Islet of Langerhans (tissue), 1 donor: ENCODE results near the gene NPIPB6.
"Not testable (repeated sequence)": the region's sequence is repeated elsewhere in the genome, so short reads cannot be mapped to it uniquely, and the experiment has no call there.

Experiments used
- FAIRE-seq: peaks from one replicate; lab custom pipeline; 2011; peaks lifted over from hg19 to GRCh38; lab: Jason Lieb, UNC

The NPIPB6 gene

DNA sequence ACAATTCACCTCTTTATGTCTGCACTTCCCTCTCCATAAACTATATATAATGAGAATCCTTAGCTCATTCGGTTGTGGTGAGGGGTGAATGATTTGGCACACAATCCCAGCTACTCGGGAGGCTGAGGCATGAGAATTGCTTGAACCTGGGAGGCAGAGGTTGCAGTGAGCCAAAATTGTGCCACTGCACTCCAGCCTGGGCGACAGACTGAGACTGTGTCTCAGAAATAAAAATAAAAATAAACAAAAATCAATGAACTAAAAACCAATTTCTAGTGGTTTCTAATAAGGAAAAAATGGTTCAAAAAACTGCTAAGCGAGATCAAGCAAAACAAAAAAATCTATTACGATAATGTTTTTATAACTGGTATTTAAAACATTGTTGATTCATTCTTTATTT is at the start of gene NPIPB6:
Gene NPIPB6, minus strand, starts transcription at position 101 of the 400 bp plus-strand sequence. CDS start 686 bp downstream, outside the sequence.
- not testable (repeated sequence) for FAIRE-seq

DNA sequence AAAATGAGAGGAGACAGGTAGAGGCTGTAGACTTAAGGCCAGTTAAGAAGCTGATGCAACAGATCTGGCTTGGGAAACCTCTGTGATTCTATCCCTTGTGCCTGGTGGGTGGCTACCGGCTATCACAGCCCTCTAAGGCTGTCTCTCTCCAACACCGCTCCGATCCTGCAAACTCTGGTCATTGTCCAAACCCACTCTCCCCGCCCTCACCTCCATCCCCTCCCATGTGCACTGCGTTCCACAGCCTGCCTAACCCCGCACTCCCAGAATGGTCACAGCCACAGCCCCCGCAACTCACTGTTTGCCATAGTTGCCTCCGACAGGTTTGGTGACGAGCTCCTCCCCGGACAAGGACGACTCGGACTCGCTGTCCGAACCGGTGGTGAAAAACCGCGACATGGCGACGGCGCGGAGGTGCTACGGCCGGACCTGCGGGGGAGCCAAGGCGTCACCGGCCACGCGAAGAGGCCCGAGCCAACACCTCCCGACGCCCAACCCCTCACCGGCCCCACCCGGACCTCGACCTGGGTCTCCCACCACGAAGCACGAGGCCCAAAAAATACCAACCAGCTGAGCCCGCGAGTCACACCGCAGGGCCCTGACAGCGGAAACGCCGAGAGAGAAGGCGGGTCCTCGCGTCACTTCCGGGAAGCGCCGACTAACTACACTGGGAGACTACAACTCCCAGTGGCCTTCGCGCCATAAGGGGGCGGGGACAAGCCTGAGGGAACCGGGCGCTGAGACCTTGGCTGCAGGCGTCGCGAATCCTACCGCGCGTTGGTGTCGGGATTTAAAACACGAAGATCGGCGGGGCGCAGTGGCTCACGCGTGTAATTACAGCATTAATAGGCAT is 40.1 kb upstream of the NPIPB6 start, which contains the start of gene EIF3CL:
Gene EIF3CL, minus strand, starts transcription at position 622 of the 853 bp plus-strand sequence. Its CDS starts 223 bp downstream, at position 399.
- FAIRE-seq = not testable (repeated sequence)

DNA sequence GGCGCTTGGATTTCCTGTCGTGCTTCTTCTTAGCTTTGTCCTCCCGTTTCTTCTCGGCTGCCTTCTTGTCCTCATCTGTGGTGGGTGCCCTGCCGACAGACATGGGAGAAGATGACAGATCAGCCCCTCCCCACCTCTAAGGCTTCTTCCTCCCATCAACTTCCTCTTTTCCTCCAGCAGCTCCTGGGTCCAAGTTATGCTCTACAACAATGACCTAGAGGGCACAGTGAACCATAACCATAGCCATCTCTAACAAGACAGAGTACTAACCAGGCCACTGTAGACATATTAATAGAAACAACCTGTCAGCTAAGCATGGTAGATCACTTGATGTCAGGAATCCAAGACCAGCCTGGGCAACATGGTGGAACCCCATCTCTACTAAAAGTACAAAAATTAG is 28.7 kb upstream of the NPIPB6 start:
- not testable (repeated sequence) for FAIRE-seq

DNA sequence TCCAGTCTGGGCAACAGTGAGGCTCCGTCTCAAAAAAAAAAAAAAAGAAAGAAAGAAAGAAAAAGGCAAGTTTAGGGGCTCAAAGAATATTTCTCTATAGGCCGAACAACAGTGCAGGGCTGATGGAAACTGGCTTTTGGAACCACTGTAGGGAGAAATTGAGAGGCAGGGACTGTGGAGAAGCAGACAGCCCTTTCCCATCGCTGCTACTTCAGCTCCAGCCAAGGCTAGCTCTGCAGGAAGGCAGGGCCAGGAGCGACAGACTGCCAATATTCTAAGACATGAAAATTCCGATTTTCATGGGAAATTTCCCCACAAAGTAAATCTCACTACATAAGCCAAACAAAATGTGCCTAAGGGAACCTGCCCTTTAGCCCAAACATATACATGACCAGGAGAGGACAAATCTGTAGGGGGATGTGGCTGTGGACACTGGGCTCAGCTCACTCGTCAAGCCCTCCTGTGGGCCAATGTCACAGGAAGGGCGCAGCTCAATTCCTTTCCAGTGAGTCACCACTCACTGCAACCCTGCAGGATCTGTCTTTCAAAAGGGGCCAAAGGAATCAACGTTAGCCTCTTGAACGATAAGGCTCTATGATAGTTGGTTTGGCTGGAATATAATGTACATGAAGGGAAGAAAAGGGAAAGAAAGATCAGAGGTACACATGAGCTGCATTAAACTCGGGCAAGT is 19.0 kb upstream of the NPIPB6 start:
- FAIRE-seq = not testable (repeated sequence)

DNA sequence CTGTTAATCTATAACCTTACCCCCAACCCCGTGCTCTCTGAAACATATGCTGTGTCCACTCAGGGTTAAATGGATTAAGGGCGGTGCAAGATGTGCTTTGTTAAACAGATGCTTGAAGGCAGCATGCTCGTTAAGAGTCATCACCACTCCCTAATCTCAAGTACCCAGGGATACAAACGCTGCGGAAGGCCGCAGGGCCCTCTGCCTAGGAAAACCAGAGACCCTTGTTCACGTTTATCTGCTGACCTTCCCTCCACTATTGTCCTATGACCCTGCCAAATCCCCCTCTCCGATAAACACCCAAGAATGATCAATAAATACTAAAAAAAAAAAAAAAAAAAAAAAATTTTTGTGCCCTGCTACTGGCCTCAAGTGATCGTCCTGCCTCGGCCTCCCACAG is 14.5 kb upstream of the NPIPB6 start:
- not testable (repeated sequence) for FAIRE-seq

DNA sequence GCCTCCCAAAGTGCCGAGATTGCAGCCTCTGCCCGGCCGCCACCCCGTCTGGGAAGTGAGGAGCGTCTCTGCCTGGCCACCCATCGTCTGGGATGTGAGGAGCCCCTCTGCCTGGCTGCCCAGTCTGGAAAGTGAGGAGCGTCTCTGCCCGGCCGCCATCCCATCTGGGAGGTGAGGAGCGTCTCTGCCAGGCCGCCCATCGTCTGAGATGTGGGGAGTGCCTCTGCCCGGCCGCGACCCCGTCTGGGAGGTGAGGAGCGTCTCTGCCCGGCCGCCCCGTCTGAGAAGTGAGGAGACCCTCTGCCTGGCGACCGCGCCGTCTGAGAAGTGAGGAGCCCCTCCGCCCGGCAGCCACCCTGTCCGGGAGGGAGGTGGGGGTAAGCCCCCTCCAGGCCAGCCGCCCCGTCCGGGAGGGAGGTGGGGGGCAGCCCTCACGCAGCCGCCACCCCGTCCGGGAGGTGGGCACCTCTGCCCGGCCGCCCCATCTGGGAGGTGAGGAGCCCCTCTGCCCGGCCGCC is 13.9 kb upstream of the NPIPB6 start:
- FAIRE-seq = not testable (repeated sequence)

DNA sequence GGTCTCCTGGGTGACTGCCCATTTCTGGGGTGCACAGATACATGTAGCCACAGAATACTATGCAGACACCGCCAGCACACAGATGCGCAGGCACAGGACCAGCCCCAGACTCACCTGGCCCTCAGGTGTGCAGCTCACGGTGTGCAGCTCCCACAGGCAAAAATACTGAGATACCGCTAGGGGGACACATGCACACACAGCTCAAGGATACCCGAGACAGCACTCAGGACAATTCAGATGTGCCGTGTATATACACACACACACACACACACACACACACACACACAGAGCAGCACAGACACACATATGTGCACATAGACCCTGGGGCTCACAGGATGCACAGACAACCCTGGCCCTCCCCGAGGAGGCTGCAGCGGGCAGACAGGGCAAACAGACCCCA is 11.8 kb upstream of the NPIPB6 start:
- FAIRE-seq = not testable (repeated sequence)

DNA sequence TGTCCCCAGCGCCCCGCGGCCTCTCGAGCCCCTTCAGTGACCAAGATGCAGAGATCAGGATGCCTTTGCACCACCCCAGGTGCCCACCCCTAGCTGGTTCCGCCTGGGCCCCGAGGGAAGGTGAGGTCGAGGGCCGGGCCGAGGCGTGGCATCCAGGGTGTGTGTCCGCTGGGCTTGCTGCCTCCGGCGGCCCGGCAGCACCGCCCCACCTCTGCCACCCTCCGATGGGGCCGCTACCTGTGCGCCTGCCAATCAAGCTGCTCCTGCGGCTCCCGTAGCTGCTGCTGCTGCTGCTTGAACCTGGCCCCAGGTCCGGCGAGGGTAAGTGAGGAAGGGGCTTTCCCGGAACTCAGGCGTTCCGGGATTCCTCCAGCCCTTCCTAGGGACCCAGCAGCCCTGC is 11.0 kb upstream of the NPIPB6 start:
- FAIRE-seq = not testable (repeated sequence)

DNA sequence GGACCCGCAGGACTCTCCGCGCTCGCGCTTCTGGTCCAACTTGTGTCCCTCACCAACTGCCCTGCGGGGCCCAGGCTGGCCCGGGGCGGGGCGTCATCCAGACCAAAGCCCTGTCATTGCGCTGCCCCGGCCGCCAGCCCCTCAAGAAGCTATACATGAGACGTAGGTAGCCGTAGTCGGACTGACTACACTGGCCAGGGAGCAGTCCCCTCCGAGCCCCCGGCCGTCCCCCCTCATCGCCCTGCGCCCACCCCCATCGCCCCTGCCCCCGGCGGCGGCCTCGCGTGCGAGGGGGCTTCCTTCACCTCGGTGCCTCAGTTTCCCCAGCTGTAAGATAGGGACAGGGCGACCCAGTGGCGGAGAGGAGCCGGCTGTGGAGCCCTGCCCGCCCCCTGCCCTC is 4.6 kb upstream of the NPIPB6 start:
- not testable (repeated sequence) for FAIRE-seq

DNA sequence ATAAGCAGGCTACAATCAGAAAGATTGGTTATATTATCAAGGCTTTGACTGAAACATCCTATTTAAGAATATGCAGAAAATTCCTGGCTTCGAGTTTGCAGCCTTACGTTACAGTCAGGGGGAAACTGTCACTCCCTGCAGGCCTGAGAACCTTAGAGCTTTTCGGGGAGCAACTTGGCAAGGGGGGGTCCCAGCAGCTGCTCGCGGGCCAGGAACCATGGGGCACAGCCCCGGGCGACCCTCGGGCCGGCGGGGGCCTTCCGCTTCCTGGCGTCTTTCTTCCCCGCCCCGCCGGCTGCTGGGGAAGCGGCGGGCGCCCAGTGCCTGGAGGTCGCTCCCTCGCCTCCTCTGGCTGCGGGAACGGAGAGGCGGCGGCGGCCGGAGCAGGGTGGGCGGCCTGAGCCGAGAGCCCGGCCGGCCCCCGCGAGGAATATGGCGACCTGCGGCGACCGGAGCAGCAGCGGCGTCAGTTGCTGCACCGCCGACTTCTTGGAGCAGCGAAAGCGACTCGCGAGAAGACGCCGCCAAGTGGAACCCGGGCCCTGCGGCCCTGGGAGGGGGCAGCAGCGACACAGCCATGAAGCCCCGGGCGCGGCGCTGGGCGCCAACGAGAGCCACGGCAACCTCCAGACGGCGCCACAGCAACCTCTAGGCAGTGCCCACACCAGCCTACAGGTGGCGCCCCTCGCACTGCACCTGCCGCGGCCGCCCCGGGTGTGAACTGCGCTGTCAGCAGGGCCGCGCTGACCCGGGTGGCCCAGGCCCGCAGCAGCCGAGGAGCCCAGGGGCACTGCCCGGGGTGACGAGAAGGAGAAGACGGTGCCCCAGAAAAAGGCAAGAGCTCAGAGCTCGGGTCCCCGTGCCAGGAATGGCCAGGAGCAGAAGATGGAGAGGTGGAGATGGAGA is 1.2 kb upstream of the NPIPB6 start:
- not testable (repeated sequence) for FAIRE-seq

DNA sequence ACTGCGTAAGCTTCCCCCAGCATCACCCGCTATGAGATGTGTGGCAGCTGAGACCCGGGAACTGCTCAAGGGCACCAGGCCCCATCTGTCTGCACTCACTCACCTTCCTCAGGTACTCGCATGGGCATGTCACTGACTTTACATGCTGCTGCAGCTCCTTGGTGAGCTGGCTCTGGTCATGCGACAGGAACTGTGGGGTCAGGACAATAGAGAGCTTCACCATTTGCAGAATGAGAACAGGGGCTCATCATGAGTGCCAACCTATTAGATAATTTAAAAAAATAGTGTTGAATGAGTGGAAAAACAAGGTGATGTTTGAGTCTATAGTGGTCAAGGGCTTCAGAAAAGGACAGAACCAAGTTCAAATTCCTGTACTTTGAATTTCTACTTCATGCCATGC is 708 bp downstream of the NPIPB6 start:
- not testable (repeated sequence) for FAIRE-seq

DNA sequence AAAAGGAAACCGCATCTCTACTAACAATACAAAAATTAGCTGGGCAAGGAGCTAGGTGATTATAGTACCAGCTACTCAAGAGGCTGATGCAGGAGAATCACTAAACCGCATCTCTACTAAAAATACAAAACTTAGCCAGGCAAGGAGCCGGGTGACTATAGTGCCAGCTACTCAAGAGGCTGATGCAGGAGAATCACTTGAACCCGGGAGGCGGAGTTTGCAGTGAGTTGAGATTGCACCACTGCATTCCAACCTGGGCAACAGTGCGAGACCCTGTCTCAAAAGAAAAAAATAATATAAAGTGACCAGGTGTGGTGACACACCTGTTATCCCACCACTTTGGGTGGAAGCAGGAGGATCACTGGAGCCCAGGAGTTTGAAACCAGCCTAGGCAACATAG is 25.1 kb downstream of the NPIPB6 start:
- not testable (repeated sequence) for FAIRE-seq

DNA sequence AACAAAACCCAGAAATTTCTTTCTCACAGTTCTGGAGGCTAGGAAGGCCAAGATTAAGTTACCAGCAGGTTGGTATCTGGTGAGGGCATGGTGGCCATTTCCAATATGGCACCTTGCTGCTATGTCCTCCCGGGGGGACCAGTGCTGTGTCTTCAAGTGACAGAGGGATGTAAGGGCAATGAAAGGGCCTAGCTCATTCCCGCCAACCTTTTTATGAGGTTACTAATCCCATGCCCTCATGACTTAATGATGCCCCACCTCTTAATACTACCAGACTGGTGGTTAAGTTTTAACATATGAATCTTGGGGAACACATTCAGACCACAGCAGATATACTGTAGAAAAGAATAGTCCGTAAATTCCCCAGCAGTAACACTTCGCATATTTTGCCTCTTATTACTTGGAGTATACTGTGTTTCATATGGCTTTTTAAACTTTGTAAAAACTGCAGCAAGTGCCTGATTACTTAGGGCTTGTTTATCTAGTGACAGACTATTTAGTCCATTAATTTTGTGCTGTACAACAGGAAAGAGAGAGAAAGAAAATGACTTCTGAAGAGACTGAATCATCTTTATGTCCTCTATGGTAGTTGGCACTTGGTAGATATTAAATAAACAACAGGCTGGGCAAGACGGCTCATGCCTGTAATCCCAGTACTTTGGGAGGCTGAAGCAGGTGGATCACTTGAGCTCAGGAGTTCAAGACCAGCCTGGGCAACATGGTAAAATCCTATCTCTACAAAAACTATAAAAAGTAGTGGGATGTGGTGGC is 26.2 kb downstream of the NPIPB6 start:
- not testable (repeated sequence) for FAIRE-seq

DNA sequence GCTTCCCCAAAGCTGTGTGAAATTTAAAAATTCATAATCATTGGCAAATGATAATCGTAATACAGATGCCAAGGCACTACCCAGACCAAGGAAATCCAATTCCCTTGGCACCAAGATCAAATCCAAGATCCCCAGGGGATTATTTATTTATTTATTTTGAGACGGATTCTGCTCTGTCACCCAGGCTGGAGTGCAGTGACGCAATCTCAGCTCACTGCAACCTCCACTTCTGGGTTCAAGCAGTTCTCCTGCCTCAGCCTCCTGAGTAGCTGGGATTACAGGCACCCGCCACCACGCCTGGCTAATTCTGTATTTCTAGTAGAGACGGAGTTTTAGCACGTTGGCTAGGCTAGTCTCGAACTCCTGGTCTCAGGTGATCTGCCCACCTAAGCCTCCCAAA is 27.6 kb downstream of the NPIPB6 start:
- FAIRE-seq = not testable (repeated sequence)

DNA sequence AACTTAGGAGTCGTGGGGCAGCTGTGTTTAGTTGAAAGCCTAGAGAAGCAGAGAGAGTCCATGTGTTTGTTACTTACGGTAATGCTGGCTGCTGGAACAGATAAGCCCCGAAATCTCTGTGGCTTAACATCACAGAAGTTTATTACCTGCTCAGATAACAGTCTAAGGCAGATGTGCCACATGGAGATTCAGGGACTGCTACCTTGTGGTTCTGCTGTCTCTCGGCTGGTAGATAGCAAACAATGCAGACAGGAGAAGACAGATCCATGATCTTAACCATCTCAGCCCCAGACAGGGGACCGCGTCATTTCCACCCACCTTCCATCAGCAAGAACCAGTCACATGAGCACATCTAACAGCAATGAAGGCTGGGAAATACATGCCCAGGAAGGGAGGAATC is 30.7 kb downstream of the NPIPB6 start:
- FAIRE-seq = not testable (repeated sequence)

DNA sequence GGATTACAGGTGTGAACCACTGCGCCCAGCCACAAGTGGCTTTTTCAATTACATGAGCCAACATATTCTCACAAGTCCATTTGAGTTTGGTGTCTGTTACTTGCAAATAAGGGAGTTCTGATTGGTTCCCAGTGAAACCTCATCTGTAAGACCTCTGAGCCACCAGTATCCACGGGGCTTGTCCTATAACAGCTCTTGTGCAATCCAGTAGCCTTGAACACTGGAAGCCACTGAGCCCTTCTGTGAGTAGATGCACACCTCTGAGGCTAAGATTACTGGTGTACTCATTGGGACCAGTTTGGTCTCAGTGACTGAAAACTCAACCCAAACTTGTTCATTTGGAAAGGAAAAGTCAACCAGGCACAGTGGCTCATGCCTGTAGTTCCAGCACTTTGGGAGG is 32.3 kb downstream of the NPIPB6 start:
- not testable (repeated sequence) for FAIRE-seq

DNA sequence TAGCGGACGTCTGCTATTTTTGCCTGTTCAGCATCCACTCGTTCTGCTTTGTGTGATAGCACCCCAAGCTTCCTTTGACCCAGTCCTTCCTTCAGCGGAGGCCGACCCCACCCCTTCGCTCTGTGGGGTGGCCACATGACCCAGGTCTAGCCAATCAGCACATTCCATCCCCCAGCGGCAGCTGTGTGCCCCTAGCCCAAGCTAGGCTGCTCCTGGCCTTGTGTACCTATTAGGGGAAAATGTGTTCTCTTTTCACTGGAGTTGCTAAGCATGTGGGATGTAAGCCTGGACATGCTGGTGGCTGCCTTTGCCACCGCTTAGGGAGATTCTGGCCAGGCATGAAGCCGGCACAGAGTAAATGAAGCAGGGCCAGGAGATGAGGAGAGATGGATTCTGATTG is 33.1 kb downstream of the NPIPB6 start:
- not testable (repeated sequence) for FAIRE-seq

DNA sequence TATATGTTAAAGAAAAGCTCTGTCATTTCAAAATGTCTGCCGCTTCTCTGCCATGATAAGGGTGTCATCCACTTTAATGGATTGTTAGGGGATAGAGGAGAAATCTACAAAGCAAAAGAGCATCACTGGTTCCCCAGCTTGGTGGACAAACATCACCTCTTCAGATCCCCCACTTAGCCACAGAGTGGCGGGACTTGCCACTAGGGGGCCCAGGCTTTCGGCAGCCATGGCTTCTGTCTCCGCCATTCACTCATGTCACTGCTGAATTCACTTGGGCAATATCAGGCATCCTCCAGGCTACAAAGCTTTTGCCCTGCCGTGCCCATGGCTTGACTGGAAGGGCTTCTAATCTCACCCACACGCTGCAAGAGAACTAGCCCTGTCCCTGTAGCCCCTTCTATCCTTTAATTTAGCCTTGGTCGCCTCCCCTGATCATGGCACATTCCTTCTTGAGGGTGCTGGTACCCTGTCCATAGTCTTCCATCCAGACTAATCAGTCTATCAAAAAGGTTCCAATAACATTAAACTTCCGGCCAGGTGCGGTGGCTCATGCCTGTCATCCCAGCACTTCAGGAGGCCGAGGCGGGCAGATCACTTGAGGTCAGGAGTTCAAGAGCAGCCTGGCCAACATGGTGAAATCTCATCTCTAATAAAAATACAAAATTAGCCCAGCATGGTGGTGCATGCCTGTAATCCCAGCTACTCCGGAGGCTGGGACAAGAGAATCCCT is 36.3 kb downstream of the NPIPB6 start:
- FAIRE-seq = no peak

DNA sequence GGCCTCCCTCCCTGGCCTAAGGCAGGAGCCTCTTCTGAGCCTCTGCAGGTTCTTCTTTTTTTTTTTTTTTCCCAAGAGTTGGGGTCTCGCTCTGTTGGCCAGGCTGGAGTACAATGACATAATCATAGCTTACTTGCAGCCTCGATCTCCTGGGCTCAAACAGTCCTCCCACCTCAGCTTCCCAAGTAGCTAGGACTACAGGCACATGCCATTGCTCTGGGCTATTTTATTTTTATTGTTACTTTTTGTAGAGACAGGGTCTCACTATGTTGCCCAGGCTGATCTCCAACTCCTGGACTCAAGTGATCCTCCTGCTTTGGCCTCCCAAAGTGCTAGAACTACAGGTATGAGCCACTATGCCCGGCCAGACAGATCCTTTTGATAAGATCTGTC is 38.4 kb downstream of the NPIPB6 start:
- FAIRE-seq = no peak

DNA sequence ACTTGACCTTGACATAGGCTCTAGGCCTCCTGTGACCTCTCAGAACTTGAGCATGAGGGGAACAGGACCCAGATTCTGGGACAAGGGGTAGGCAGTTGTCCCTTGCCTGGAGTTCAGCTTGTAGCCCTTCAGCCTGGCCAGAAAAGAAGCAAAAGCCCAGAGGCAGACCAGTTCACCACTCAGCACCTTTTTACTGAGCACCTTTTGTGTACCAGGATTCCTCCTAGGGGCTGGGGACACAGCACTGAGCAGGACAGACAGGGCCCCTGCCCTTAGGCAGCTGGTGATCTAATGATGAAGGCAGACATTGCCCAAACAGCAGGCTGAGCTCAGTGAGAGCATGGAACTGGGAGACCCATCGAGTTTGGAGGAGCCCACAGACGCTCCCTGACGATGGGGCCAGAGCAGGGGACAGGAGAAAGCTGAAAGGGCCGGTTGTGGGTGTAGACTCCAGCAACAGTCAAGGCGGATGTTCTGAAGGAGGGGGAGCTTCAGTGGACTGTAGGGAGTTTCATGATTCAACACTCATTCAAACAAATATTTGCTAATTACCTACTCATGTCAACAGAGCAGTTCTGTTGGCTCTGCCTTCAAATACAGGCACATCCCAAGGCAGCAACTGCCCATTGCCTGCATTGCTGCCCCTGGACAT is 38.9 kb downstream of the NPIPB6 start:
- FAIRE-seq = no peak
